ENCODE measurements around the gene RAP1GAP2.
A peak's percentile ranks its signal among the peaks of the same experiment; 100 is the strongest.
"Not testable (repeated sequence)": the region's sequence is repeated elsewhere in the genome, so short reads cannot be mapped to it uniquely, and the experiment has no call there.

RAP1GAP2 gene

DNA sequence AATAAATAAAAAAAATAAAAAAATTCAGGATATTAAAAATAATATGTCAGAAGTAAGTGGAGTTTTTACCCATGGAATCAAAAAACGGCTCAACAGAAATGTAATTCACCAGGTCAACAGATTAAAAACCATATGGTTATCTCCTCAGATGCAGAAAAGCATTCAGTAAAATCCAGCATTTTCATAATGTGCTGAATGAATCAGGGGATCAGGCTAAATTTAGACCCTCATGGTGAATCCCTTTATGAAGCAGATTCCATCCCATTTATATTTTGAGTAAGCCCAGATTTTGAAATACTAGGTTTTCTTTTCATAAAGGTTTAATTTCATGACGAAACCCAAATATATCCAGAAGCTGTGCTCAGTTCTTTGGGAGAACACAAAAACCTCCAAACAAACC, 182.8 kb downstream of the RAP1GAP2 start:
- DNase-seq = no peak

DNA sequence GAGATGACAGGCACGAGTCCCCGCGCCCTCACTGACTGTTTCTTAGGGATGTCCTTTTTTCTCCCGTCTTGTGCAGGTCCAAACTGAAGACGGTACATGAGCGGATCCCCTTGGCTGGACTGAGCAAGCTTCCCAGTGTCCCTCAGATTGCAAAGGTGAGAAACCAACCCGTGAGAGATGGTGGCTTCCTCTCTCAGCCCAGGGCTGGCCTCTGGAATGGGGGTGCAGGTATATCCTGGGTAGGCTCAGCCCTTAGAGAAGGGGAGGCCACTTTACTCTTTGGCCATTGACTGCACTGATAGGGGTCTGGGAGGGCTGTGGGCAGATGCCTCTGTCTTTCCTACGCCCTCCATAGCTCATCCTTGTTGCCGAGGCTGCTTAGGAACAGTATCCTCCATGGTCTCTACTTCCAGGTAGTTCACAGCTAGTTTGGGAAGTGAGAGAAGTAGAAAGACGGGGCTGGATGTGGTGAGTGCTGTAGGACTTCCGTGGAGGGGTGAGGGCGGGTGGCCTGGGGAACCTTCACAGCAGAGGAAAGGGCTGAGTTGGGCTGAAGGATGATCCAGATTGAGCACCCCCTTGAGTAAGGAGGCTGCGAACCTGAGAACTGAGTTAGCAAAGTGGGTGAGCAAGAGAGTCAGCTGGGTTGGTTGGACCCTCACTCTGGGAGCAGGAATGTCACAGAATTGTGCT, 184.1 kb downstream of the RAP1GAP2 start:
- no peak for DNase-seq

DNA sequence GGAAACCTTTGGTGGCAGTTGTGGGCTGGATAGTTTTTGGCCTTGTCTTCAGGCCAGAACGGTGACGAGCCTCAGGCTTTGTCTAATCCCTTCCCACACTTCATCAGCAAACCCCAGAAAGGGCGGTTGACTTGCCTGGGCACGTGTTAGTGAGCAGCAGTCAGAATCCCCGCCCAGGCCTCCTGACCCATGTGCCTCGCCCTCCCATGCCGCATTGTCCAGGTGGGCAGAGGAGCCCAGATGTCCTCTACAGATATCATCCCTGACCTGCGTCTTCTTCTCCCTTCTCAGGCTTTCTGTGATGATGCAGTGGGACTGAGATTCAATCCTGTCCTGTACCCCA, 184.6 kb downstream of the RAP1GAP2 start:
- DNase-seq = no peak

DNA sequence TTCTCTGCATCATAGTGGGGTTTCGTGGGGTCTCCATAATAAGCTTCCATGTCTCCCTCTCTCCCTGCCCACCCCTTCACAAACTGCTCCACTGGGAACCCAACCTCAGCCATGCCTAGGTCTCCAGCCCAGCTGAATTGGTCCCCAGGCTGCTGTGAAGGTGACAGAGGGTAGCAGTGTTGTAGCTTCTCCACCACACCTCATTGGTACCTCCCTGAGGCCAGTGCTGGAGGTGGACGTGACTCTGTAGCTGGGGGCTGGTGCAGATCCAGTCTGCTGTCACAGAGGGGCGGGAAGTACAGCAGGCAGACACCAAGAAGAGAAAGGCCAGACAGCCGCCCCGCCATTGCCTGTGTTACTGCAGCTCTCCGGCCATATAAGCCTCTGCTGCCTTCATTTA, 185.1 kb downstream of the RAP1GAP2 start:
- DNase-seq = no peak

DNA sequence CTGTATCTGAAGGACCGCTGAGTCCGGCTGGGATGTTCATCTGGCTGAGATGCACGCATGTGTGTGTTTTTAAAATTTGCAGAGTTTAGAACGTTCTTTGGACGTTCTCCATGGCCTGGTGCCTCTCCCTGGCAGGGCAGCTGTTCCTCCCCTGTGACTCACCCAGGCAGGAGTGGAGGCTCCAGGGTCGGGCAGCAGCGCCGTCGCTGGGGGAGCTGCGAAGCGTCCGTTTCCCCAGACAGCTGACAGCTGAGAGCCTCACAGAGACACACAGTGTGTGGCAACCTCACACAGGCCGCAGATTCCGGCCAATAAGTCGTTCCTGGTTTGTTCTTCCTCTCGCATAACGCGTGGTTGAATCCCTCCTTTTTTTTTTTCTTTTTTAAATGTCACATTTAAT, 186.6 kb downstream of the RAP1GAP2 start:
- DNase-seq = no peak

DNA sequence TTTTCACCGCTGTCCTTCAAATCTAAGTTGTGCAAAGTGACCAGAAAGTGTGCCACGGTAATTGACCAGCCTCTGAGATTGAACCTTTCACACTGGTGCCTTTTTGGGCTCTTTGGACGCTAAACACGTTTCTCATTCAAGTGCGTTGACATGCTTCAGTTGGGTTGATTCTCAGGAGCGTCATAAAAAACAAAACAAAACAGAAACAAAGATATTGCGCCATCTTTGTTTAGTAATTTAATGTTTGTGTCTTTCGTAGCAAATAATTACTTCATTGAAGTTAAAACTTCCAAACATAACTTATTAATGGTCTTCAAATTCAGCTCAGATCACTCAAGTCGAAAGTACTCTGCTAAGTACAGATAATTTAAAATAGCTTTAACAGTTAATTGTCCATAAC, 187.0 kb downstream of the RAP1GAP2 start:
- DNase-seq = no peak

DNA sequence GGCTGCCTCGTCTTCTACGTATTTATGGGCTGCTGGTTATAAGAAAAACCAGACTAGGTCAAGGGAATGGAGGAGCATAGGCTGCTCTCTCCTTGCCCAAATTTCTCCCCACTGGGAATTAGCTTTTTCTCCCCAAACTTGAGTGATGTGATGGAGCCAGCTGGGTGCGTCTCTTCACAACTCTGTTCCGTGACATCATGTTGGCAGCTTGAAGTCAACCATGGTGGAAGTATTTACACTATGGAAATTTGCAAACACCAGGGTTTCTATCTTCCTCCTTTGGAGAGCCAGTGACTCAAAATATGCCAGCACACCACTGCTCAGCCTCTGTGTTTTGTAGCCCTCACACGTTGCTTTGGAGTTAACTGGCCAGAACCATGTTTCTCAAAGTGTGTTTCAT, 189.1 kb downstream of the RAP1GAP2 start:
- DNase-seq = no peak

DNA sequence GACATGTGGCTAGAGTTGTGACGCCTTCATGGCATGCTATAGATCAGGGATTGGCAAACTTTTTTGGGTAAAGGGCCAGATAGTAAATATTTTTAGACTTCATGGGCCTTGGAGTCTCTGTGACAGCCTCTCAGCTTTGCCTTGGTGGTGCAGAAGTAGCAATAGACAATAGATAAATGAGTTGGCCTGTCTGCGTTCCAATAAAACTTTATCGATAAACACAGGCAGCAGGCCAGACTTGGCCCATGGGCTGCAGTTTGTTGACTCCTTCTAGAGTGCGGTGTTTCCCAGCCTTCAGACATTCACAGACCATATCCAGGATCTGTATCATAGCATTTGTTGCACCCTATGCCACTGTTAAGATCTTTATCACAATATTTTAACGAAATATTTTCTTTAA, 190.7 kb downstream of the RAP1GAP2 start:
- DNase-seq = no peak

DNA sequence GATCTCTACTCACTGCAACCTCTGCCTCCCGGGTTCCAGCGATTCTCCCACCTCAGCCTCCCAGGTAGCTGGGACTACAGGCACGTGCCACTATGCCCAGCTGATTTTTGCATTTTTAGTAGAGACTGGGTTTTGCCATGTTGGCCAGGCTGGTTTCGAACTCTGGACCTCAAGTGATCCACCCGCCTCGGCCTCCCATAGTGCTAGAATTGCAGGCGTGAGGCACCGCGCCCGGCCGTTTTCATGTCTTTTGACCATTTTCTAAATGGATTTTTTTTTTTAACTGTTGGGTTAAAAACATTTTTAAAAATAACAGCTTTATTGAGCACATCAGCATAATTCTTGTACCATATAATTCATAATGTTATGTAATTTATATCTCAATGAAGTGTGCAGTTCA, 193.2 kb downstream of the RAP1GAP2 start:
- not testable (repeated sequence) for DNase-seq

DNA sequence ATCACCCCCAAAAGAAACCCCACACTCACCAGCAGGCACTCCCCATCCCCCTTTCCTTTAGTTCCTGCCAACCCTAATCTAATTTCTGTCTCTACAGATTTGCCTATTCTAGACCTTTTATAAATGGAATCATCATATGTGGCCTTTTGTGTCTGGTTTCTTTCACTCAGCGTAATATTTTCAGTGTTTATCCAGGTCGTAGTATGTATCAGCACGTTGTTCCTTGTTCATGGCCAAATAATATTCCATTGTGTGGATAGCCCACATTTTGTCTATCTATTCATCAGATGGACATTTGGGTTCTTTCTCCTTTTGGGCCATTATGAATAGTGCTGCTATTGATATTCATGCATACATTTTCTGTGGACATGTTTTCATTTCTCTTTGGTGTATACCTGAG, 193.6 kb downstream of the RAP1GAP2 start:
- DNase-seq = no peak

DNA sequence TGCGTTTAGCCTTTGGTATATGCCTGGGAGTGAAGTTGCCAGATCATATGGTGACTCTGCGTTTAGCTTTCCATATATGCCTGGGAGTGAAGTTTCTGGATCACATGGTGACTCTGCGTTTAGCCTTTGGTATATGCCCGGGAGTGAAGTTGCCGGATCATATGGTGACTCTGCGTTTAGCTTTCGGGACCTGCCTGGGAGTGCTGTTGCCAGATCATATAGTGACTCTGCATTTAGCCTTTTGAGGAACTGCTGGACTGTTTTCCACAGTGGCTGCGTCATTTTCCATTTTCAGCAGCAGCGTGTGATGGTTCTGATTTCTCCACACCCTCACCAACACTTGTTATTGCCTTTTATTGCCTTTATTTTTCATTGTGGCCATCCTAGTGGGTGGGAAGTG, 194.2 kb downstream of the RAP1GAP2 start:
- DNase-seq = no peak

DNA sequence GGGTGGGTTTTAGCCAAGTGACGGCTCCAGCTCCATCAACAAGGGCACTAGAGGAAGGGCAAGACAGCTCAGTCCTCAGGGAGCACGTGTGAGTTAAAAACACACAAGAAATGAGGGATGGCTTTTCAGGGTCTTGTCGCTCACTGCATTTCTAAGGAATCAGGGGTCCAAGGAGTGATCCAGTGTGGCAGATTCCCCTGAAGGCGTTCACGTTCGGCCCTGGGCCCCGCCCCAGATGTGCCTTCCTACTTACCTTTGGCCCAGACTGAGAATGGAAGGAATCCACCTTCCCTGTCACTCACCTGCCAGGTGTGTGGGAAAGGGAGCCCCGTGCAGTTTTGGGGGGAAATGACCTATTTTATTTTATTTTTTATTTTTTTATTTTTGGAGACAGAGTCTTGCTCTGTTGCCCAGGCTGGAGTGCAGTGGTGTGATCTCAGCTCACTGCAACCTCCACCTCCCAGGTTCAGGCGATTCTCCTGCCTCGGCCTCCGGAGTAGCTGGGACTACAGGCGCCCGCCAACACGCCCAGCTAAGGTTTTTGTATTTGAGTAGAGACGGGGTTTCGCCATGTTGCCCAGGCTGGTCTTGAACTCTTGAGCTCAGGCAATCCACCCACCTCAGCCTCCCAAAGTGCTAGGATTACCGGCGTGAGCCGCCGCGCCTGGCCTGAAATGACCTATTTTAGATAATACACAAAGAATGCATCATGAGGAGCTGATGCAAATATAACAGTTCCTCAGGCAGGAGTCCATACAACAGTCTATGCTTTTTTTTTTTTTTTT, 195.3 kb downstream of the RAP1GAP2 start:
- not testable (repeated sequence) for DNase-seq

DNA sequence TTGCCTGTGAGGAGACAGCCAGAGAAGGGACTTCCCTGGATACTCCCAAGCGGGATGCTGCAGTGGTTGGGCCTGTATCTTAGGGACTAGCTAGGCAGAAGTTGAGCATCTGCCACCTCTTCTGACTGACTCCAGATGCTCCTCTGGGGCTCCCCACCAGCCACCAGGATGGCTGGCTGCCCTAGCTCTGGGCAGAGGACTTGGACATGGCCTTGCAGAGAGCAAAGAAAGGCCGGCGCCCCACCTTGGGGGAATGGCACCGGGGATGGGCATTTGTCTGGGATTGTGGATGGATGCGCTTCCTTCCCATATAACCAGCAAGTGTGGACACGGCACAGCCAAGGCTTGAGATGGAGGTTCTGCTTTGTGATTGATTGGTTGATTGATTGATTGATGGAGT, 198.2 kb downstream of the RAP1GAP2 start:
- no peak for DNase-seq

DNA sequence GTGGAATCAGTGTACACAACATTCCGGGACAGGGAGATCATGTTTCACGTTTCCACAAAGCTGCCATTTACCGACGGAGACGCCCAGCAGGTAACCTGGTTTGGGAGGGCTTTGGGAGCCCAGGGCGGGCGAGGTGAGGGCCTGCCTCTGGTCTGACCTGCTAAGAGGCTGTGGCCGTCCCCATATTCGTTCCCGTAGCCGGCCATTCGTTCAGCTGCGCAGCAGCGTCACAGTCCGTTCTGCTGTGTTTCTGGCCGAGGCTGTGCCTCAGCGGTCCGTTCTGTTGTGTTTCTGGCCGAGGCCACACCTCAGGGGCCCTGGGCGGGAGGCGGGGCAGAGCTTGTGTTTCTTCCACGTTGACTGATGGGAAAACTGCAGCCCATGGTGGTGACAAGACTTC, 199.1 kb downstream of the RAP1GAP2 start:
- DNase-seq = no peak

DNA sequence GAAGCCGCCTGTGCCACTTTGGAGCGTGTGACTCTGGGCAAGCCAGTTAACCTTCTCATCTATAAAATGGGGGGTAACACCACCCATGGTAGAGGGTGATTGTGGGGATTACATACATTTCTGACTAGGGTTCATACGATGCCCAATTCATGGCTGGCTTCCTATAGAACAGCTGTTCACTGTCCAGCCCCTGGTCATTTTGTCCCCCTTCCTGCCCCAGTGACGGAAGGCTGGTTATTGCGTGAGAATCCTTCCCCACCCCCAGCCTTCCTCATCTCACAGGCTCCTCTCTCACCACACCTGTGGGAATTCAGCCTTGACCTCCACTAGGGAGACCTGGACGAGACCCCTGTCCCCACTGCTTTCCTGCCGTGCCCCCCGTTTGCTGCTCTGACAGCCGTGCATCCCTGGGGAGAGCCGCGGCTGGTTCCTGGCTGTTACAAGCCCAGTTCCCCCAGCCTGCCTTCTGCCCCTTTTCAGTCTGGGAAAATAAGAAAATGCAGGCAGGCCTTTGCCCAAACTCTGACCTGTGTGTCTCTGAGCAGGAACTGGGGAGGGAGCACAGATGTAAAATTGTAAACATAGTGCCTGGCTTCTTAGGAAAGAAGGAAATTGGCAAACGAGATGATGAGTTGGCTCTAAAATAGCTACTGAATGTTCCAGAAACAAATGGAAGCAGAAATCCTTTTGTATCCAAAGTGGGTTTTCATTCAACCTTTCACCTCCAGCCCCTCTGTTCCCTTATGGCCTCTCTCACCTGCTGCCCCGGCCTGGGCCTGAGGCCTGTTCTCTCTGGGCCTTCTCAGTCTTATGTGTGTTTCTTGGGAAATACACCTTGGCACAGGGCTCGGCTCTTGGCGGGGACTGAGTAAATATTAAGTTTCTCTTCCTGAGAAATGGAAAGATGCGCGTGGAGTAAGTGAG, 199.9 kb downstream of the RAP1GAP2 start:
- DNase-seq = no peak

DNA sequence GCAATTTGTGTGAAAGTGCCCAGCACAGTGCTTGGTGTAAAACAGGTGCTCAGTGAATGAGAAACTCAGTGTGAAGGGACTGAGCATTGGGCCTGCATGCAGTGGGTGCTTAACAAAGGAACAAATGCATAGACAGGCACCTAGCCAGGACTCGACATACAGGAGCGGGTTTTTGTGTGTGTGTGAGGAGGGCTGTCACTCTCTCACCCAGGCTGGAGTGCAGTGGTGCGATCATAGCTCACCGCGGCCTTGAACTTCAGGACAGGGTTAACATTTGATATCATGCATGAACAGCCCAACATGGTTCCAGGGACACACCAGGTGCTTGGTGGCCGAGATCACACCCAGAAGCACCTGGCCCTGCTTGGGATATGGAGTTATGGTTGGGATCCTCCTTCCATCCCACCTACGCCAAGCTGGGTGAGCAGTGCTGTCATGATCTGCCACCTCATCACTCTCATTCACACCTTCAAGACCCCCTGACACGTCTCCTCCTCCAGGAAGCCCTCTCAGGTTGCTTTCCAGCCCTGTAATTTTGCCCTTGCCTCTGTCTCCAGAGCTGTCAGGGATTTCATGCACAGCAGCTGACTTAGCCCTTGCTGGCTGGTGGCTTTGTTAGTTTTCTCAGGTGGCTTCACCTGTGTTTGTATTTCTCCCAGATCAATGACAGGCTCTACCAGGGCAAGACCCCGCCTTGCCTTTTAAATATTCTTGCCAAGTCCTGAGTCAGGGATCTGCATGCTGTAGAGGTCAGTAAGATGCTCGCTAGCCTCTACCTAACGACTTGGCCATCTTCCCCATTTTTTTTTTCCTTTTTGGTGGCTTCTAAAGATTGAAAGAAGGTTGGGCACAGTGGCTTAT, 200.8 kb downstream of the RAP1GAP2 start:
- no peak for DNase-seq

DNA sequence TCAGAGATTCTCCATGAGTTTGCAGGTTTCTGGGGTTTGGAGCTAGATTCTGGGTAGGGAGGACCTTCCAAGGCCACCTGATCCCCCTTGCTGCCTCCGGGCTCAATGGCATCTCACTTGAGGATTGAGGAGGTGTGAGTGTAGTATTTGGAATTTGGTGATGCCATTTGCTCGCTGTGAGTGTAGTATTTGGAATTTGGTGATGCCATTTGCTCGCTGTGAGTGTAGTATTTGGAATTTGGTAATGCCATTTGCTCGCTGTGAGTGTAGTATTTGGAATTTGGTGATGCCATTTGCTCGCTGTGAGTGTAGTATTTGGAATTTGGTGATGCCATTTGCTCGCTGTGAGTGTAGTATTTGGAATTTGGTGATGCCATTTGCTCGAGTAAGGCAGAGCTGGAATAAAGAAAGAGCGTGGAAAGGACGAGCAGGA, 202.2 kb downstream of the RAP1GAP2 start:
- DNase-seq = not testable (repeated sequence)

DNA sequence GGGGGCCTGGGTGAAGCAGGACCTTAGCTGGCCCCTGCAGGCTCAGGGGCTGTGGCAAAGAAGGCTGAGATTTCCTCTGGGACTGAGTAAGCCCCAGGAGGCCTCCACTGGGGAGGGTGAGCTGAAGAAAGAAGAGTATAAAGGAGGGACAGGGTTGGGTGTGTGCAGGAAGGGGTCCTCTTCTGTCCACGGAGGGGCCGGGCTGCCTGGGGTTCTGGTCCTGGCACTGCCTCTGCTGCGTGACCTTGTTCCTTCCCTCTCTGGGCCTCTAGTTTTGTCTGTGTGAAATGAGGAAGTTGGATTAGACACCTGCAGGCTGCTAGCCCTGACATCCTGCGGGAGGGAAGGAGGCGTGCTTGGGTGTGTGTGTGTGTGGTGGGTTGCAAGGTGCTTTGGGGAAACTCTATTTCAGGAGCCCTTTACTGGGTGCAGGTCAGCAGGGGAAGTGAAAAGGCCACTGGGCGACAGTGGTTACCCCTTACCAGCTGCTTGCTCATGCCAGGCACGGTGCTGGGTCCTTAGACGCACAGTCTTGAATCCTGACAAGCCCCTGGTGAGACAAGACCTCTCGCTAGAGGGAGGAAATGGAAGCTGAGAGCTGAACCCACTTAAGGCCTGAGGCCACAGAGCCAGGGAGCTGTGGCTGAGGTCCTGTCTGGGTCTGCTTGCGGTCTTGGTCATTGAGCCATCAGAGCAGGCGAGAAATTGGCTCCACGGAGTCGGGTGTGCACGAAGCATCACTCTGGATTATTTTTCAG, 206.5 kb downstream of the RAP1GAP2 start:
- no peak for DNase-seq

DNA sequence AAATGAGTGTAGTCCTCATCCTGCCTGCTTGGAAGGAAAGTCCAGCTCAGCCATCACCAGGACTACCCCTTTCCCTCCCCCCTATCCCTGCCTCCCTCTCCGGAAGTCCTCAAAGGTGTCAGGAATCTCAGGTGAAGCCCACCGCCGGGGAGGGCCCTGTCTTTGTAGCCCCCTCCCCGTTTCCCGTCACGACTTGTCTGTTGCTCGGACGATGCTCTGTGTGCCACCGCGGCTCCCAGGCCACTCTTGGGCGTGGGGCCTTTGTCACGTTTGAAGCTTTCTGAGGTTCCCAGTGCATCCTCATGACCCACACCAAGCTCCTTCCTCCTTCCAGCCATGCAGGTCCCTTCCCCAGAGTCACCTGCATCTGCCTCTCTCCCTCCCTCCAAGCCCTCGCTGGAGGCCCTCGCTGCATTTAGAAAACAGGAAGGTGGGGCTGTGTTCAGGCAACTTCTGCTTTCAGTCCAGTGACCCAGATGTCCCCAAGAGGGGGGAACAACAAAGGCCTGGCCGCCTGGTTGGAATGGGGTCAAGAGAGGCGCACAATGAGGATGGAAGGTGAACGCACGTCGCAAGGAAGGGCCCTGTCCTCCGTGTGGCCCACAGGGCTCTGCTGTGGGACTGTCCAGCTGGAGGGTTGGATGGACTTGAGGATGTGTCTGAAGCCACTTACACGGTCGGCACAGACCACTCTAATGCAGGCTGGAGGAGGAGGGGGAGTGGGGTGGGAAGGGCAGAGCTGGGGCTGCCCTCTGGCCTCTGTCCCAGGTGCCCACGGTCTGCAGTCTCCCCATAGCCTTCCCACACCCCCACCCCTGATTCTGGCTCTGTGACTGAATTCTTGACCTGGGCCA, 207.3 kb downstream of the RAP1GAP2 start:
- no peak for DNase-seq

DNA sequence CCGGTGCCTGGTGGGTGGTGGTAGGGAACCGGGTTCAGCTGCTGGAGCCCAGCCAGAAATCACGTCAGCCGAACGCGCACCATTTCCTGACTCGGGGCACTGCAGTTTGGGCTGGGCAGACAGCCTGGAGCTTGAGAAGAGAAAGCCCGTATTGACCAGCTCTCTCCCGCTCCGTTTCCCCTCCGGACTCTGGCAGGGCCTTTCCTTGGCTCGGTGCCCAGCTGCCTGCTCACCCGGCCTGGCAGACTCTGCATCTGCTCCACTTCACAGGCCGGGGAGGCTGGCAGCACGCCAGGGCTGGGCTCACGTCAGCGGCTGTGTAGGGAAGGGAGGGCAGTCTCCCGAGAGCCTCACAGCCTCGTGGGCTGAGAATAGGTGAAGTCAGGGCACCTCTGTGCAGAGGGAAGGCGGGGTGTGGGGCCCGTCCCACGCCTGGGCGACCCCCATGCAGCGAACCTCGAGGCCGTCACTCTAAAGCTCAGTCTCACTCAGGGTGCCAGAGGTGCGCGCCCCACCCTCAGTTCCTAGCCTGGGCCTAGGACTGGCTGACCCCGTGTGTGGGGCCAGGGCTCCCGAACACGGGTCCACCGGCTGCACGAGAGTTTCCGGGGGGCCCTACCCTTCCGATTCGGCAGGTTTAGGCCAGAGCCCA, 208.0 kb downstream of the RAP1GAP2 start:
- DNase-seq = peak; percentile 89

Data from NCI-H1048 (cell line).